ENCODE data around the gene PRIM2.
A peak's percentile ranks its signal among the peaks of the same experiment; 100 is the strongest.
"Not testable (repeated sequence)": the region's sequence is repeated elsewhere in the genome, so short reads cannot be mapped to it uniquely, and the experiment has no call there.

PRIM2 gene

DNA sequence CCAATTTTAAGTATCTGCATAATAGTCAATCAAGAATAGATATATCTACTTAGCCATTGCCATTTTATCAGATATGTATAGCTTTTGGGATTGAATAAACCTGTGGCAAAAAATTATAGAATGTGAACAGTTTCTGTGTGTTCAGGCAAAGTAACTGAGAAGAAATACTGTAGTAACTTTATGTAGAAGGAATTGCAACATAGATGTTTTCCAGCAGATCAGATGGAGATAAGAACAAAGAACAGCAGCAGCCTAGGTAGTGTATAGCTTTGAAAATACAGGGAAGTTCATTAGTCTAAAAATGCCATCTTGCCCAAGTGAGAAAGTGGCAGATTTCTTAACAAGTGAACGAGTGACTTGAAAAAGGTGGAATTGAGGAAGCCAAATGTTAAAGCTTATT is 197.7 kb downstream of the PRIM2 start:
- not testable (repeated sequence) for FAIRE-seq

DNA sequence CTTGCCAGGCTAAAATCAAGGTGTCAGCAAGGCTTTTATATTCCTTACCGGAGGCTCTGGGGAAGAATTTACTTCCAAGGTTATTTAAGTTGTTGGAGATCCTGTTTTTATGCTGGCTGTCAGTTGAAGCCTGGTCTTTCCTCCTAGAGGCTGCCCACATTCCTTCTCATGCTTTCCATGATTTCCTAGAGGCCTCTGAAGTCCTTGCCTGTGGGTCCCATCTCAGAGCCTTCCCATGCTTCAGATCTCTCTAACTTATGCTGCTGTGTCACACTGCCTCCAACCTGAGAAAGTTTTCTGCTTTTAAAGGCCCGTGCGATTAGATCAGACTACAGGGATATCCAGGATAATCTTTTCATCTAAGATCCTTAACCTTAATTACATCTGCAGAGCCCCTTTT is 198.4 kb downstream of the PRIM2 start:
- FAIRE-seq: not testable (repeated sequence)

GRCh38 chr6:57516776-57517175 is 199.3 kb downstream of the PRIM2 start:
- not testable (repeated sequence) for FAIRE-seq

DNA sequence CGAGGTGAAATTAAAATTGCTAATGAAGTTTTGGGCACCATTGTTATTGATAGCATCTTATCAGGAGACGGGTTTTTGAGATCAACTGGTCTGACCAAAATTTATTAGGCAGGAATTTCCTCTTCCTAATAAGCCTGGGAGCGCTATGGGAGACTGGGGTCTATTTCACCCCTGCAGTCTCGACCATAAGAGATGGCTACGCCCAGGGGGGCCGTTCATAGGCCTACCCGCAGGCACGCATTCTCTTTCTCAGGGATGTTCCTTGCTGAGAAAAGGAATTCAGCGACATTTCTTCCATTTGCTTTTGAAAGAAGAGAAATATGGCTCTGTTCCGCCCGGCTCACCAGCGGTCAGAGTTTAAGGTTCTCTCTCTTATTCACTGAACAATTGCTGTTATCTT is 201.8 kb downstream of the PRIM2 start:
- not testable (repeated sequence) for FAIRE-seq

DNA sequence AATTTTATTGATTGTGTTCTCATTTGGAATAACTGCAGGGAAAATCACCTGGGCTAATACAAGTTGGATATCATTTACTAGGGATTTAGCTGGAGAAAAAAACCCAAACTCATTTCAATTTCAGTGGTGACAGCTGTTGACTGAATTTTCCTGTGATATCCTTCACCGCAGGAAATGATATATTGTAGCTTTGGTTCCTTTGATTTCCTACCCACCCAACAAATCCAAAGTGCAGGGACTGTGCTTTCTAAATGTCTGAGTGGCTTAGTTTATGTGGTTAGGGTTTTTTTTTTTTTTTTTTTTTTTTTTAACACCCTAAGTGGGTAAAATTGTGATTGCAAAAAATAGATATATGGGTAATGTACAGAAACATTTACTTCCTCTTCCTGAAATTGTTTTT is 203.7 kb downstream of the PRIM2 start:
- FAIRE-seq: not testable (repeated sequence)

GRCh38 chr6:57523221-57523620 is 205.8 kb downstream of the PRIM2 start:
- not testable (repeated sequence) for FAIRE-seq

DNA sequence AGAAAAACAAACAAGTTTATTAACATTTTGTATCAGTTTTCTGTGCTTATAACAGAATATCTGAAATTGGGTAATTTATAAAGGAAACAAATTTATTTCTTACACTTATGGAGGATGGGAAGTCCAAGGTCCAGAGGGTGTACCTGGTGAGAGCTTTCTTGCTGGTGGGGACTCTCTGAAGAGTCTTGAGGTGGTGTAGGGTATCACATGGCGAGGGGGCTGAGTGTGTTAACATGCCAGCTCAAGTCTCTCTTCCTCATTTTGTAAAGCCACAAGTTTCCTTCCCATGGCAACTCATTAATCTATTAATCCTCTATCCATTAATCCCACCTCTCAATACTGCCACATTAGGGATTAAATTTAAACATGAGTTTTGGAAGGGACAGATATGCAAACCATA is 212.3 kb downstream of the PRIM2 start:
- FAIRE-seq: not testable (repeated sequence)

GRCh38 chr6:57532660-57533059 is 215.2 kb downstream of the PRIM2 start:
- FAIRE-seq: not testable (repeated sequence)

GRCh38 chr6:57535121-57535520 is 217.7 kb downstream of the PRIM2 start:
- not testable (repeated sequence) for FAIRE-seq

- peak; percentile 97 for FAIRE-seq
Measured at GRCh38 chr6:57535994-57536393, 218.6 kb downstream of the PRIM2 start.

- not testable (repeated sequence) for FAIRE-seq
Measured at GRCh38 chr6:57537916-57538315, 220.5 kb downstream of the PRIM2 start.

GRCh38 chr6:57551961-57552360 is 234.5 kb downstream of the PRIM2 start:
- FAIRE-seq: not testable (repeated sequence)

DNA sequence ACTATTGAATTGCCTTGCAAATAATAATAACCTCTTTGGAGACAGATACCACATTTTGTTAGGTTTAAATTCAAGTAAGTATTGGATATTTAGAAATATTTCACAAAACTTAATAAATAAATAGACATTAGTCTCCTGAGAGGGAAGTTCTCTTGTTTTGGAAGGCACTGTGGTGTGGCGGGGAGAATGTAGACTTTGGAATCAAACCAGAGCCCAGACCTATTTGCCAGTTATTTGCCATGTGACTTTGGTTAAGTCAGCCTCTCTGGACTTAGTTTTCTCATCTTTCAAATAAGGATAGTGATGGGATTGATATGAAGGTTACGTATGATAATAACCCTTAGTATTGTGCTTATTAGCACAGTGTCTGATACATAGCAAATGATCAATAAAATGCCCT is 240.4 kb downstream of the PRIM2 start:
- FAIRE-seq: not testable (repeated sequence)

DNA sequence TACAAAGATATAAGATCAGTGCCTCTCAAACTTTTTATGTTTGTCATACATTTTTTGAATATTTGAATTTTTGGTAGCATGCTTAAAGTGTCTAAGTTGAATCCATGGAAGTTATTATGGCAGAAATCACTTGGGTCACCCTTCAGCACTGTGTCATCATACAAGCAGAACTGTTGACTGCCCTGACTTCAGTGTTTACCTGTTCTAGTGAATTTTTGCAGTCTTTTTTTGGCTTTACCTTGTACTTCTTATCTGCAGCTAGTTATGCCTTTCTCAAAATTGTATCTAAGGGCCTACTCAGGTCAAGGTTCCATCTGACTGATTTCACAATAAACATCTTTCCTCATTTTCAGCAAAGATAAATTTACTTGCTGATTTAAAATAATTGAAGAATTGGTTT is 241.7 kb downstream of the PRIM2 start:
- not testable (repeated sequence) for FAIRE-seq

DNA sequence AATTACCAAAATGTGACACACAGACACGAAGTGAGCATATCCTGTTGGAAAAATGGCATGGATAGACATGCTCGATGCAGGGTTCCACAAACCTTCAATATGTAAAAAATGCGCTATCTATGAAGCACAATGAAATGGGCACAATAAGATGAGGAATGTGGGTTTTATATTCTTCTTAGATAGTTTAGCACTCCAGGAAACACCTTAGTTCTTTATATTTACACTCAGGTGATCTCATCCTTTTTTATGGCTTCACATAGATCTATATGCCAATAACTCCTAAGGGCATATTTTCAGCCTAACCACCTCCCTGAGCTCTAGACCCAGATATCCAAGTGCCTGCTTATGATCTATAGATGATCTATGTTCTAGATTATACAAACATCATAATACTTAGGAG is 244.8 kb downstream of the PRIM2 start:
- not testable (repeated sequence) for FAIRE-seq

DNA sequence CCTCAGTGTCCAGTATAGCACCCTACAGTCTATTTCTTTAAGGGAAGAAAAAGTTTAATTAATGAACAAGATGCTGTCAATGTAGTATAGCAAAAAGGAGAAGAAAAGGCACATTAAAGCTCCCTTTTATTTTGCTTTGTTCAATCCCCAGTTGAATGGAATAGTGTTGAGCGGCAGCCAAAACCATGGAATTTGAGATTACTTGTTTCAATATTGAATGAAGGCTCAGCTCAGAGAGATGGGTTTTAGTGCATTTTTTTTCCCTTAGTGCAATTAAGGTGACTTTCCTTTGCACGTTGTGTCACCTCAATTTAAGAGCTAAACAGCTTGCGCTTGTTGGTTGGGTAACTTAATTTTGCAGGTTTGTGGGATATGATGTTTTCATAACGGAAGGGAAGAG is 254.7 kb downstream of the PRIM2 start:
- not testable (repeated sequence) for FAIRE-seq

DNA sequence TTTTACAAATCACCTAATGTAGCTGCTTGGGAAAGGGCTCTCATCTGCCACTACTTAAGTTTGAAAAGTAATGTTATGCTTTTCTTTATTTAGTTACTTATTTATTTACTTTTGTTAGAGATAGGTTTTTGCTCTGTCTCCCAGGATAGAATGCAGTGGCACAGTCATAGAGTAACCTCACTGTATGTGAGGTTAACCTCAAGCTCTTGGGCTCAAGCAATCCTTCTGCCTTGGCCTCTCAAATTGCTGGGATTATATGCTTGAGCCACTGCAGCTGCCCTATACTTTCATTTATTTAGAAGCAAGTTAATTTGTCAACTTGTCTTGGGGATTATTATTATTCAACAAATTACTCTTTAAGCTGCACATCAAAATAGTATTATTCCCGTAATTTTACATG is 255.4 kb downstream of the PRIM2 start:
- FAIRE-seq: not testable (repeated sequence)

DNA sequence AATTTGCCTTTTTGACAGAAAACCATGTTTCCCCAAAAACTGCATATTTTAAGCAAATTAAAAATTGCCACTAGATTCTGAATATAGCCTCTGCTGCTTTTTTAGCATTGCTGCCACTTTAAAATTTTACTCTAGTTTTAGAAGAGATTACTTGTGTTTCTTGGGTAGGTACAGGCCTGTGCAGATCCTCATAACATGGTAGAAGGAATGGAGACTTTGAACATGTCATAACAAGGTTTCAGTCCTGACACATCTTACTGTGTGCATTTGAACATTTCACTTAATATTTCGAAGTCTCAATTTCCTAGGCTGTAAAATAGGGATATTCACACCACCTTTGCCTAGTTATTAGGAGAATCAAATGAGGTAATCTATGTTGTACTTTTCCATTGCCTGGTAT is 259.6 kb downstream of the PRIM2 start:
- not testable (repeated sequence) for FAIRE-seq

DNA sequence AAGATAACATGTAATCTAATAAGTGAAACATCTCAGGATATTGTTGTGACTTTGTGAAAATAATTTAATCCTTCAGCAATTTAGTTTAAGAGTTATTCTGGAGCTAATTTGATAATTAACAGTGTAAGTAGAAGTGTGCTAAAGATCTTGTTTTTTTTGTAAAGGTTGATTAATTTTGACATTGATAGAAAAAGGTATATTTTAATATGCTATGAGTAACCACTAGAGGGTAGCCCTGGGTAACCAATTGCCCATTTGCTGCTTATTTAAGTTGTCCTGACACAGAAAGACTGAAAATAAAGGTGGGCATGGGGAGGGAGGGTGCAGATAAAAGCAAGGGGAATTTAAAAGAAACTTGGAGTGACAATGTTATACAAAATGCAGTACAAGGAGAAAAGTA is 262.1 kb downstream of the PRIM2 start:
- FAIRE-seq: peak; percentile 98

DNA sequence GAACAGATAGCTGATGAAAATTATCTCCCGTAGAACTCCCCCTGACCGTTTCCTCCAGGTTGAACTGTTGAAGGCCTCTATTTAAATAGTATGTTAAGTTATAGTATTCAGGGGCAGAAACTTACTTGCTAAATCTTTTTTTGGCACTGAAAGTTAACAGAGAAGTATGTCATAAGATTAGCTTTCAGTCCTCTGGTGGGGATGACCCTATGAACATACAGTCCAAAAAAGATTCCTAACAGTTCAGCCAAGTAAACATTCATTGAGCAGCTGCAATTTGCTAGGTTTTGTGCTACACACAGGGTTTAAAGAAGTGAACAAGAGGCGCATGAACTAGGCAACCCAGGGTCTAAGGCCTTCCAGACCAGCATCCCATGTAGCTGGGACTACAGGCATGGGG is 264.2 kb downstream of the PRIM2 start:
- not testable (repeated sequence) for FAIRE-seq

DNA sequence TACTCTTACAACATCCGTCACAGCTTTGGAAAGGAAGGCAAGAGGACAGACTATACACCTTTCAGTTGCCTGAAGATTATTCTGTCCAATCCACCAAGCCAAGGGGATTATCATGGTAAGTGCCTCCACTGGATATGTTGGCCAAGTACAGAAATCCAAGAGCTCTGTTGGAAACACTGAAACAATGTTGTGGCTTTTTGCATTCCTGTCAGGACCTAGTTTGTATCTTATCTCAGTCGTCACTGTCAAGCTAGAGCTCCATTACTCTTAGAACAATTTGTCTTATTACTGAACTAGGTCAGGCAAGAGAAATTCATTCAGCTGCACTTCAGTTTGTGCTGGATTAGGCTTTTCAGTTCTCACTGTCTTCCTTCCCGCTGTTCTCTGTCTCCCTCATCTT is 283.7 kb downstream of the PRIM2 start:
- not testable (repeated sequence) for FAIRE-seq

GRCh38 chr6:57605303-57605702 is 287.9 kb downstream of the PRIM2 start:
- FAIRE-seq: peak; percentile 74

DNA sequence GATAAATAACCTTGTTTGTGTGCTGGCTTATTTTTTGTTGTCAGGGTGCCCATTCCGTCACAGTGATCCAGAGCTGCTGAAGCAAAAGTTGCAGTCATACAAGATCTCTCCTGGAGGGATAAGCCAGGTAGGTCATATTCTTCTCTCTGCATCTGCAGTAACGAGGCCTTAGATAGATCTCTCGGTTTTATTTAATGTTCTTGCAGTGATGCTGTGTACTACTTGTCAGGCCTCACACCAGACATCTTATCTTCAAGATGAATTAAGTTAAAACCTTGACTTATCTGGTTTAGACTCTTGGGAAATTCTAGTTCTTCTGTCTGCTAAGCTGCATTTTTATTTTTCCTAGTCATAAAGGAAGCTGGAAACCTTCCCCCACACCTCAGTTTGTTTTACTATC is 288.9 kb downstream of the PRIM2 start:
- FAIRE-seq: not testable (repeated sequence)

DNA sequence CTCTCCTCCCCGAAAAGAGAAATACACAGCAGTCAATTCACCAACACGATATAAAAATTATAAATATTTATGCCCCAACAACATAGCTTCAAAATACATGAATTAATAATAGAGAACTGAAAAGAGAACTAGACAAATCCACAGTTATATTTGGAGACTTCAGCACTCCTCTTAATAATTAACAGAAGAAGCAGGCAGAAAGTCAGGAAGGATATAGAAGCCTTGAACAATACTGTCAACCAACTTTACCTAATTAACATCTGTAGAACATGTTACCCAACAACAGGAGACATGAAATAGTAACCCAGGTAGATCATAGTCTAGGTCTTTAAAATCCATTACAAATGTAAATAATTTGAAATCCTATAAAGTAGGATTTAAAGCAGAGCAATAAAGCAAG is 293.2 kb downstream of the PRIM2 start:
- FAIRE-seq: not testable (repeated sequence)

GRCh38 chr6:57618959-57619358 is 301.5 kb downstream of the PRIM2 start:
- FAIRE-seq: not testable (repeated sequence)

DNA sequence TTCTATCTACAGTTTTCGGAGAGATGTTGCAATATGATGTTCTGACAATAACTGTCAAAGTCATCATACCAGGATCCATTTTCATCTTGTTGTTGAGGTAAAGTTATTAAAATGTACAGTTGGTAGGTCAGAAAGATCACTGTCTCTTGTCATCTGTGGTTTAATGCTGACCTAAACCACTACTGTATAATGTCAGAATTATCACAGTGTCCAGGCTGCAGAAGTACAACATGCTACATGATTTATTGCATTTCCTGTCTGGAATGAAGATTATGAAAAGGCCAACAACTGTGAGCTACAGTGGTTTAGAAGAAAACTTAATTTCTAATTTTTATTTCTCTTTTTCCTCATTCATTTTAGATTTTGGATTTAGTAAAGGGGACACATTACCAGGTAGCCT is 314.3 kb downstream of the PRIM2 start:
- FAIRE-seq: peak; percentile 6
